Measurements from ENCODE around the gene CCNA2.
A peak's percentile ranks its signal among the peaks of the same experiment; 100 is the strongest.

The CCNA2 gene

GRCh38 chr4:121800961-121801714, 22.5 kb downstream of the CCNA2 start, which contains the start of gene EXOSC9:
Gene EXOSC9, plus strand, starts transcription at chr4:121801323. Its CDS starts 102 bp downstream, at chr4:121801425.
- peak; percentile 98 for DNase-seq

DNA sequence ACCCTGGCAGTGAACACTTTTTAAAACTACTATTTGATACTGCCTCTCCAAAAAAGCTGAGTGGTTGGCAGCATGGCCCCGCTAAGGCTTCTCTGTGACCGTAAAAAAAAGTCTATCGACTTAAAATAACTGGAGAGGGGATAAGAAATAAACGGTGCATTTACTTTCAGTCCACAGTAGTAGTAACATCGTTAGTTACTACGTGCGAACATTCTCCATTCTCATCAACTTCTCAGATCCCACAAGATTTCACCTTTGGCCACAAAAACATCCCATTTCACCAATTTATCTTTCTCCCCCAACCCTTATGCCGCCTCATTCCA, 23.1 kb downstream of the CCNA2 start:
- no peak for DNase-seq

- no peak for DNase-seq
These were observed 23.7 kb downstream of the CCNA2 start for GRCh38 chr4:121799867-121800501.

- no peak for DNase-seq
These were observed 24.4 kb downstream of the CCNA2 start for GRCh38 chr4:121799208-121799823.

- no peak for DNase-seq
These were observed 27.4 kb downstream of the CCNA2 start for GRCh38 chr4:121796283-121796682.

GRCh38 chr4:121794505-121795188, 29.0 kb downstream of the CCNA2 start:
- DNase-seq = no peak

DNA sequence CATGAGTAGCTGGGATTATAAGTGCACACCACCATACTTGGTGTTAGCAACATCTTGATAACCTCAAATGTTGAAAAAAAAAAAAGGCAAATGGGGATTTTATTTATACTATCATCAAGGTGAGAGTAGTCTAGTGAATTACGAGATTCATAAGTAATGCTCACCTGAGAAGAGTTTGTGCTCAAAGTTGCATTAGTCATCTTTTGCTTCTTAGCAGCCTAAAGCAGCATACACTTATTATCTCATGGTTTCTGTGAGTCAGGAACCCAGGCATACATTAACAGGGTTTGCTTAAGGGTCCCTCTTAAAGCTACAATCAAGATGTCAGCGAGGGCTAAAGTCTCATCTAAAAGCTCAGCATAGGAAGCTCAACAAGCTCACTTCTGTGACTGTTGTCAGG, 30.7 kb downstream of the CCNA2 start:
- DNase-seq = no peak

- DNase-seq = no peak
These were observed 32.2 kb downstream of the CCNA2 start for GRCh38 chr4:121791481-121791880.

DNA sequence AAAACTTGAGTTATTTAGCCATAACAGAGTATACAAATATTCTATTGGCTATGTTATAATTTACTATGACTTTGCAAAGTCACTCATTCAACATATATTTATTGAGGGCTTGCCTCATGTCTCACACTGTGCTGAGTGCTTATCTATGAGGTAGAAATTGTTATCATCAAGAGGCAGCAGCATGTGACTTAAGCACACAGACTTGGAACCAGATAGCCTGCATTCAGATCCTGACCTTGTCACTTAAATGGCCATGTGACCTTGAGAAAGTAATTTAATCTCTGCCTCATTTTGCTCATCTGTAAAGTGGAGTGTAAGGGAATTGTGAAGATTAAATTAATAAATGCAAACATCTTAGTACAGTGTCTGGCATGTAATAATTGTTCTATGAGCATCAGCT, 32.7 kb downstream of the CCNA2 start:
- no peak for DNase-seq

DNA sequence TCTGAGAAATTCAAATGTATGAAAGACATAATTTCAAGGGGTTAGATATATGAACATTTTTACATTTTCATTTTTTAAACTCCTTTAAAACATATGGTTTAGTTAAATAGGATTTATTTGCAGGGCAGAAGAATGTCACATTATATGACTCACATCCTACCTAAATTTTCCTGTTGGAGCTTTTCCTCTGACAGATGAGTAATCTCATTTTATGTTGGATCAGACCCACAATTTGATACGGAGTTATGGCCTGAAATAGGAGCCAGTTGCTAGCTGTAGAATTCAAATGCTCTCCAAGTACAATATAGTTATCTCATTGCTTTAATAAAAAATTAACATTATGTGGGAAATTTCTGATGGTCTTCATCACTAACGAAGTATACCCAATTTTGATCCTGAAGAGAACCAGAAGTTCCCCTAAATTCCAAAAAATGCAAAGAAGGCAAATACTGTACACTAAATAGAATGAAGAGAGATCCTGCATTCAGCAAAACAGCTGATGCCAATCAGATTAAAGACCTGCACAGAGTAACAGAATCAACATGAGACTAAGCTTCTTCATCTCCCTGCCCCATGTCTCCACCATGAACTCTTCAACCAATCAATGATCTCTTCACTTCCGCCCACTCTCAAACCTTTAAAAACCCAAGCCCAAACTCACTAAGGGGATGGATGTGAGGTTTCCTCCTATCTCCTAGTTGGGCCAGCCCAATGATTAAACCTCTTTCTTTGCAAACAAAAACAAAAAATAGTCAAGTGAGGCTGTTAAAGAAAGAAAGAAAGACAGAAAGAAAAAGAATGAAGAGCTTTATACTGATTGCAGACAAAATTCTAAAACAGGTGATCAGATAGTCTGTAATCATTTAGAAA, 33.5 kb downstream of the CCNA2 start:
- no peak for DNase-seq

- no peak for DNase-seq
These were observed 34.2 kb downstream of the CCNA2 start for GRCh38 chr4:121789455-121789854.

GRCh38 chr4:121788896-121789295, 34.8 kb downstream of the CCNA2 start:
- no peak for DNase-seq

DNA sequence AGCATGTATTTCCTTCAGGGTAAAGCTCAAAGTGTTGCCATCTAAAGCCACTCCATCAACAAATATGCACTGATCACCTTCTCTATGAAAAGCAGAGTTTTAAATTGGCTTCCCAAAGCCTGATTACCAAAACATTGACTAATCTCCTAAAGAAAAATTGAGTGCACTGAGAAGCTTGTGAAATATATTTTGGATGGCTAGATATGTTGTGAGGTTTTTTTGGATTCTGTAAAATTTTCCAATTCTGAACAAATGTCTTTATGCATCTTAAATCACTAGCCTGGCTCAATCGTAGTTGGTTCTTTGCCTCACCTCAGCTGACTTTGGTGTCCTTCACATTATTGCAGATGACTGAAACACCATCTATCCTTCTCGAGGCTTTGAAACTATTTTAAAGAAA, 37.5 kb downstream of the CCNA2 start:
- no peak for DNase-seq

GRCh38 chr4:121785479-121785878, 38.2 kb downstream of the CCNA2 start:
- DNase-seq = no peak

DNA sequence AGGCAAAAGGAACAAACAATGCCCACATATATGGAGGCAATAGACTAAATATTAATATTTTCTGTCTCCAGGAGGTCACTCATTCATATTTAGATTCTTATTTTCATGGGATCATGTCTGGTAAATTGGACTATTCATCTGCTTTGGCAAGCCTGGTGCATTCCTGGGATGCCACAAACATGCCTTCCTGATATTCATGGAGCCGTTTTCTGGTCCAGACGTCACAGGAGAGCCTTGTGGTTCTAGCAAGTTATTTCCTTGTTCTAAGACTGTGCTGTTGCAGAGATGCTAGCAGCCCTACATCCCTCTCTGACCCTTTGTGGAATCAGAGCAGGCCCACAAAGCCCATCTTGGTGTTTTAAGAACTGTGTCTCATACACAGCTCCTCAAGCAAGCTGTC, 38.7 kb downstream of the CCNA2 start:
- no peak for DNase-seq

GRCh38 chr4:121784401-121784800, 39.3 kb downstream of the CCNA2 start:
- DNase-seq = no peak

DNA sequence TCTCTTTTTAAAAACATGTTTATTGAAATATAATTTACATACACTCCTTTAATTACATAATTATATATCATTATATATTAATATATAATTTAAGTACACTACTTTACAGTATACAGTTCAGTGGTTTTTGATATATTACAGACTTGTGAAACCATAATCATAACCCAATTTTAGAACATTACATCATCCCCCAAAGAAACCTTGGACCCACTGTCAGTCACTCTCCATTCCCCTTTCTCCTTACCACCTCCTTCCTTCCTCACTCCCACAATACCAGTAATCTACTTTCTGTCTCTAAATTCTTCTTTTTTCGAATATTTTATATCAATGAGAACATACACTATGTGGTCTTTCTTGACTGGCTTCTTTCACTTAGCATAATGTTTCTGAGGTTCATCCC, 40.5 kb downstream of the CCNA2 start:
- DNase-seq = no peak

DNA sequence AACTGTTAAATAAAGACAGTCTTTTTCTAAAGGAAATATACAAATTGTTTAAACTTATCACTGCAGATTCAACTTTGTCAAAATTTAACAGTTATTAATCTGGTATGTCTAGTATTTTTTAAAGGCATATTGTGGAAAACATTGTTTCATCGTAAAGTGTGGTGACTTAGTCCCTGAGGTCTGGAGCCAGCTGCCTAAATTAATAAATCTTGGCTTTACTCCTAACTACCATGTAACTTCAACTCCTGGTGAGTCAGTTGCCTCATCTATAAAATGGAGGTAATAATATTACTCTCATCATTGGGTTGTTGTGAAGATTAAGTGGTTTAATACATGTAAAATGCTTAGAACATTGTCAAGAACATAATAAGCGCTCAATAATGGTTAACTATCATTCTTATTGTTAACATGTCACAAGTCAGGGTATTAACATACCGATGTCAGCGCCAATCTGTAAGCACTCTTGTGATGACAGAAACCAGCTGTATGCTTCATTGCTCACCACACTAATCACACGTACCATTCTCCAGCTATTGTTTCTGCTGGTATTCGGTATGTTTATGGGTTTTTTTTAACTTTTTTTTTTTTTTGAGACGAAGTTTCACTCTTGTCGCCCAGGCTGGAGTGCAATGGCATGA, 44.6 kb downstream of the CCNA2 start:
- DNase-seq = no peak

- DNase-seq = no peak
These were observed 46.1 kb downstream of the CCNA2 start for GRCh38 chr4:121777625-121778024.

- DNase-seq = no peak
These were observed 46.9 kb downstream of the CCNA2 start for GRCh38 chr4:121776610-121777401.

DNA sequence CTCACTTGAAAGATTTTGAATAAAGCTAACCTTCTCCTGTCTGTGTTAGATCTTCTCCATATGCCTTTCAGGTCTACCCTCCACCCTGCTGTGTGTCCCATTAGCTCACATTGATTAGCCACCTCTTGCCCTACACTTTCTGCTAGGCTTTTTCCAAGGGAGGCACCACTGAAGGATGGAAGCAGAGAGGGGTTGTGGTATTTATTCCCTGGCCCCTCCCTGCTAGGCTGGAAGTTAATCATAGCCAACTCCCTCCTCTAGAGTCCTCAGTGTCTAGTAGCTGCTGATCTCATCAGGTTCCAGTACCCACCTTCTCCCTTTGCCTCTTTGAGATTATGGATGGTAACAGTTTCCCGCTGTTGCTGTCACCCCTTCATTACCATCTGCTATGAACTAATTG, 49.8 kb downstream of the CCNA2 start:
- no peak for DNase-seq
